GM12891 (cell line): ENCODE data around the gene SUPT20H.

ENCODE experiments used
- DNase-seq: peaks from one replicate; pipeline ENCODE4 v3.0.0; 2011; ENCODE audit warnings: low spot score; ENCODE audit not compliant: insufficient read length
- FAIRE-seq: peaks from 2 replicates; lab custom pipeline; 2011; peaks lifted over from hg19 to GRCh38; lab: Jason Lieb, UNC
- PAX5 ChIP-seq: IDR thresholded peaks from 2 replicates; pipeline ENCODE4 v1.6.1; 2011; ENCODE audit warnings: low read length, moderate library complexity, mild to moderate bottlenecking; ENCODE audit not compliant: insufficient read depth, severe bottlenecking
- POLR2A ChIP-seq: IDR thresholded peaks from 2 replicates; pipeline ENCODE4 v1.6.1; 2011; ENCODE audit warnings: low read depth, low read length, control low read depth
- POLR2AphosphoS5 ChIP-seq: IDR thresholded peaks from 2 replicates; pipeline ENCODE4 v1.6.1; 2011; ENCODE audit warnings: low read depth, low read length, control low read depth
- POU2F2 ChIP-seq: IDR thresholded peaks from 2 replicates; pipeline ENCODE4 v1.6.1; 2011; ENCODE audit warnings: low read depth, mild to moderate bottlenecking, control low read depth, low read length, moderate library complexity
- SPI1 ChIP-seq: IDR thresholded peaks from 2 replicates; pipeline ENCODE4 v1.6.1; 2011; ENCODE audit warnings: low read depth, low read length, control low read depth
- TAF1 ChIP-seq: IDR thresholded peaks from 2 replicates; pipeline ENCODE4 v1.6.1; 2011; ENCODE audit warnings: low read depth, low read length, control low read depth

The SUPT20H gene

DNA sequence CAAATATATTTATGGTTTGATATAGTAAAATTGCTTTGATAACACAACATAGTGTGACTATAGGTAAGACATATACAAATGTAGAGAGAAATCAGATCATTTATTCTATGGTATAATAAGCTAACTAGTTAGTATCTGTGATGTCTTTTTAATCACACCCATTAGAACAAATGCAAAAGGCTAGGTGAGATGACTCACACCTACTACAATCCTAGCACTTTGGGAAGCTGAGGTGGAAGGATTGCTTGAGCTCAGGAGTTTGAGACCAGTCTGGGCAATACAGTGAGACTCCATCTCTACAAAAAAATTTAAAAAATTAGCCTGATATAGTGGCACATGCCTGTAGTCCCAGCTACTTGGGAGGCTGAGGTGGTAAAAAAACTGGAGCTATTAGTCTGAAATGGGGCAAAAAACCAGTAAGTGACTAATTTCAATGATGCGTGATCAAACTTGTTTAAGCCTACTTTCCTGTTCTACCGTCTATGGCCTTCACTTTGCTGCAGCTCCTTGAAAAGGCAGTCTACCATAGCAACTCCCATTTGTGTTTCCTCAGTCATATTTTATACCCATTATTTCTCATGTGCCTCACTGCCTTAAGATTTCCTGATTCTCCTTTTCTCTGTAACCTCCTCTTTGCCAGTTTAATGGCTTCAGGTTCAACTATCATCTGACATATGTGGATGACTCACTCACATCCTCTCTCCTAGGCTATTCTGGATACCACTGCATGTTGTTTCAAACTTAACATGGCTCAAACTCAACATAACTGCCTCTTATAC, 72.8 kb downstream of the SUPT20H start:
- no peak for TF ChIP-seq SPI1
- no peak for TF ChIP-seq TAF1
- TF ChIP-seq PAX5, result no peak
- TF ChIP-seq POLR2A, result no peak
- no peak for TF ChIP-seq POLR2AphosphoS5
- TF ChIP-seq POU2F2, result no peak
- FAIRE-seq (no peak), DNase-seq (no peak)

GRCh38 chr13:36981156-36981743, 78.2 kb downstream of the SUPT20H start:
- TF ChIP-seq POU2F2, result no peak
- no peak for TF ChIP-seq SPI1
- TF ChIP-seq POLR2A, result no peak
- TF ChIP-seq POLR2AphosphoS5, result no peak
- no peak for TF ChIP-seq PAX5
- TF ChIP-seq TAF1, result no peak
- FAIRE-seq (peak; percentile 56), DNase-seq (no peak)

- FAIRE-seq (no peak), DNase-seq (no peak)
- TF ChIP-seq POLR2AphosphoS5 (no peak), POLR2A (no peak), PAX5 (no peak), SPI1 (no peak), TAF1 (no peak), POU2F2 (no peak)
Measured at GRCh38 chr13:36979361-36980050, 80.0 kb downstream of the SUPT20H start.

GRCh38 chr13:36975172-36975571, 84.3 kb downstream of the SUPT20H start:
- no peak for TF ChIP-seq PAX5
- no peak for TF ChIP-seq SPI1
- no peak for TF ChIP-seq POU2F2
- TF ChIP-seq POLR2AphosphoS5, result no peak
- DNase-seq (no peak), FAIRE-seq (no peak)

DNA sequence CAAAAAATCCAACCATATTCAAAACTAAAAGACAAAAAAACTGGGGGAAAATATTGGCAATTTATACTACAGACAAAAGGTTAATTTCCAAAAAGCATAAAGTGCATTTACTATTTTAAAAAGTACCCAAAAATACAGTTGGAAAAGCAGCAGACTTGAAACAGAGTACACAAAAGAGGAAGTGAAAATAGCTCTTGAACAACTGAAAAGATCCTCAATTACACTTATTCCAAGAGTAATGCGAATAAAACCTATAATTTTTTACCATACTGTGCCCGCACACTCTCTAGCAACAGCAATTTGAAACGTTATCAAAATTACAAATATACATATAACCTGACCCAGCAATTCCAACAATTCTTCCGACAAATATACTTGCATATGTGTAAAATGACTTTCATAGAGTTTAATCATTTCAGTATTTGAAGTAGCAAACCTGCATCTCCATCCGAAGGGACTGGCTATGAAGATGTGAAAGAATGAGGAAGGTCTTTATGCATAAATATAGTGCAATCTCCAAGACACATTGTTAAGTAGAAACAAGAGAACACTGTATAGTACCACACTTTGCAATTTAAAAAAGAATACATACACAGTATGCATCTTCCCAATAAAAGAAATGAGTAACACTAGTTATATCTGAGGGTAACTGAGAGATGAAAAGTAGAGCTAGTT, 85.7 kb downstream of the SUPT20H start:
- TF ChIP-seq POLR2AphosphoS5 (no peak), SPI1 (peak; percentile 98), TAF1 (no peak), POU2F2 (no peak), POLR2A (no peak), PAX5 (no peak)
- FAIRE-seq (peak; percentile 9), DNase-seq (no peak)

- TF ChIP-seq POLR2AphosphoS5 (no peak), TAF1 (no peak), SPI1 (no peak), POLR2A (no peak), POU2F2 (no peak), PAX5 (no peak)
- FAIRE-seq, result no peak
- no peak for DNase-seq
Measured at GRCh38 chr13:36973009-36973408, 86.5 kb downstream of the SUPT20H start.

DNA sequence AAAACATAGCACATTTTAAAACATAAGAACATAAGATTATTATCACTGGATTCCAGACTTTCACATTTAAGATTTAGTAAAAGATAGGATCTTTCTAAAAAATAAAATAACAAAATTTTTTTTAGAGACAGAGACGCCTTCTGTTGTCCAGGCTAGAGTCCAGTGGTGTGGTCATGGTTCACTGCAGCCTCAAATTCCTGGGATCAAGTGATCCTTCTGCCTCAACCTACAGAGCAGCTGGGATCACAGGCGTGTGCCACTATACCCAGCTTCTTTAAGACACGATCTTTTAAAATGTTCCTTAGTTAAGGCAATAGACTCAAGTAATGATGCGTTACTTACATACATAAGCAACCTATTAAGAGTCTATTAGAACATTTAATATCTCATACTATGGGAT, 93.1 kb downstream of the SUPT20H start:
- FAIRE-seq, result no peak
- TF ChIP-seq PAX5 (no peak), POU2F2 (no peak), SPI1 (no peak), POLR2AphosphoS5 (no peak), POLR2A (no peak), TAF1 (no peak)
- no peak for DNase-seq

GRCh38 chr13:36965767-36966166, 93.7 kb downstream of the SUPT20H start:
- FAIRE-seq (no peak), DNase-seq (no peak)
- TF ChIP-seq TAF1, result no peak
- TF ChIP-seq POLR2AphosphoS5, result no peak
- no peak for TF ChIP-seq POU2F2
- TF ChIP-seq SPI1, result no peak
- no peak for TF ChIP-seq POLR2A
- TF ChIP-seq PAX5, result no peak
